IgD-negative memory B cell (primary cell): ENCODE results near the gene UBAC2. TPM values are rescaled to one million over a fixed set of nuclear protein-coding genes. Genes with fewer than 3 reads are reported as not detected.
"Not testable (repeated sequence)": the region's sequence is repeated elsewhere in the genome, so short reads cannot be mapped to it uniquely, and the experiment has no call there.

Experiments used
- H3K27ac Mint-ChIP-seq, 3 donors: one replicate each; pipeline ENCODE4 v1.8.0; 2020 to 2022; ENCODE audit warnings: mild to moderate bottlenecking in 3 of 3, mixed read lengths in 3 of 3, moderate library complexity in 1 of 3
- H3K27me3 Mint-ChIP-seq: one replicate; pipeline ENCODE4 v1.8.0; 2021; ENCODE audit warnings: mixed read lengths
- H3K36me3 Mint-ChIP-seq: one replicate; pipeline ENCODE4 v1.8.0; 2020; ENCODE audit warnings: mild to moderate bottlenecking, mixed read lengths
- H3K4me1 Mint-ChIP-seq, 3 donors: one replicate each; pipeline ENCODE4 v1.8.0; 2020 to 2022; ENCODE audit warnings: mixed read lengths in 3 of 3, mild to moderate bottlenecking in 1 of 3
- H3K4me3 Mint-ChIP-seq, 4 donors: one replicate each; pipeline ENCODE4 v1.8.0; 2020 to 2022; ENCODE audit warnings: mild to moderate bottlenecking in 4 of 4, mixed read lengths in 4 of 4, moderate library complexity in 3 of 4
- H3K9me3 Mint-ChIP-seq, 3 donors: one replicate each; pipeline ENCODE4 v1.8.0; 2020 to 2021; ENCODE audit warnings: mixed read lengths in 3 of 3, mild to moderate bottlenecking in 1 of 3
- polyA plus RNA-seq: library from polyadenylated mRNA; unstranded; fragments of 300-500 nt; fragmentation: Illumina TruSeq; gene quantifications from one replicate; pipeline ENCODE4 v1.2.3, GENCODE V29; 2021

The UBAC2 gene
- polyA plus RNA-seq, 1 donor from 2014 or later, result 88.0 TPM

DNA sequence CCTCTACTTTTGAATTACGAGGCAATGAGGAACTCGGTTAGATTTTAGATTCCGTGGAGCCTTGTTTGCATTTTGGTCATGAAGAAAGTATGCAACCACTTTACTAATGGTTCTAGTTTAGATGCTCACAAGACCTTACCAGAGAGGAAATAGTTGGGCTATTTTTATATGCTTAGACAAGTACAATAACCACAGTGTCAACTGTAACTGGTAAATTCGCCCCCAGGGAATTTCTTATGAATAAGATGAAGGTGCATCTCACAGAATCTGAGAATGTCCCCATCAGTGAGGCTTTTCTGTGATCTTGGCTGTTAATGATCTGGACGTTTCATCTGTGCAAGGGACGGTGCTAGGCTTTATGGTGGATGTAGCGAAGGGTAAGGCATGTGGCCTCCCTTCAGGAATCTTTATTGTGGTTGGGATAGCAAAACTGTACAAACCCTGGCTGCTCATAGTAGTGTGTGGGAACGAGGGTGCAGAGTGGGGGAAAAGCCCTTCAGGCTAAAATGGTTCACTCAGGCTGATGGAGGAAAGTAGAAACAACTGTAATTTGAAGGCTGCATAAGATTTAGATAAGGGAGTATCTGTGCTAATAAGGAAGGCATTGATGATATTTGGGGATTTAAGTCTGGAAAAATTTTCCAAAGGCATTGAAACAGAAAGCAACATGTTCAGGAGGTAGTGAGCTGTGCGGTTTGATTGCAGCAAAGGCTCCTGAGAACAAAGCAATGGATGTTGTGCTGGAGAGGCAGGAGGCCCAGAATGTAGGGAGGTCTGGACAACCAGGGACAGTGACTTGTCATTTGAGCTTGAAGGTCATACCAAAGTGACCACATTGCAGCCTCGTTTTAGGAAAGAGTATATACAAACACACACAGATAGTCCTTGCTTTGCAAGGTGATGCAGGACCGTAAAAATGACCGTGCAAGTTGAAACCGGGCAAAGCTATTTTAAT, 28.4 kb downstream of the UBAC2 start:
- peaks cover 49 to 68% (median 50%) of the 10 kb centered on the region in 3 donors for H3K4me1 Mint-ChIP-seq
- H3K4me3 Mint-ChIP-seq, result peak overlapping the region; percentile 48 to 90 (median 82)
- no peaks in the 10 kb centered on the region for H3K9me3 Mint-ChIP-seq
- peak overlapping the region; percentile 44 to 64 (median 55) for H3K27ac Mint-ChIP-seq
- no peaks in the 10 kb centered on the region for H3K36me3 Mint-ChIP-seq
- H3K27me3 Mint-ChIP-seq, result peaks cover 3% of the 10 kb centered on the region

GRCh38 chr13:99230588-99230987, 29.9 kb downstream of the UBAC2 start:
- H3K4me3 Mint-ChIP-seq, result peak overlapping the region in 1 of 4 donors; percentile 19
- H3K27me3 Mint-ChIP-seq, H3K27ac Mint-ChIP-seq, H3K9me3 Mint-ChIP-seq, H3K36me3 Mint-ChIP-seq: not testable (repeated sequence)
- peaks cover 38 to 66% (median 47%) of the 10 kb centered on the region in 3 donors for H3K4me1 Mint-ChIP-seq

DNA sequence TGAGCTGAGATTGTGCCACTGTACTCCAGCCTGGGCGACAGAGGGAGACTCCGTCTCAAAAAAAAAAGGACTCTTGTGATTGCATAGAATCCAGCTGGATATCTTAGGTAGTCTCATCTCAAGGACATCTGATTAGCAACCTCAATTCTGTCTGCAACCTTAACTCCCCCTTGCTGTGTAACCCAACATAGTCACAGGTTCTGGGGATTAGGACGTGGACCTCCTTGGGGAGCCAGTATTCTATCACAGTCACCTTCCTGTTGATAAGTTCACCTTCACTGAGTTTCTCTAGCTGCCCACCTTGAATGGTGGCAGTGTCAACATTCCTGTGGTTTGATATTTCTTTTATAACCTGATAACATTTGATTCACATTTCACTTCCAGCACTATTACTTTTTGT, 30.3 kb downstream of the UBAC2 start:
- H3K36me3 Mint-ChIP-seq, result no peaks in the 10 kb centered on the region
- H3K9me3 Mint-ChIP-seq, result no peaks in the 10 kb centered on the region
- H3K27ac Mint-ChIP-seq, result no peak overlapping the region
- peaks cover 3% of the 10 kb centered on the region for H3K27me3 Mint-ChIP-seq
- peaks cover 37 to 64% (median 46%) of the 10 kb centered on the region in 3 donors for H3K4me1 Mint-ChIP-seq
- peak overlapping the region in 1 of 4 donors; percentile 41 for H3K4me3 Mint-ChIP-seq

- no peaks in the 10 kb centered on the region for H3K36me3 Mint-ChIP-seq
- H3K4me1 Mint-ChIP-seq, result peaks cover 37 to 61% (median 43%) of the 10 kb centered on the region in 3 donors
- H3K4me3 Mint-ChIP-seq, result peak overlapping the region; percentile 0 to 47 (median 24)
- H3K27me3 Mint-ChIP-seq, result peaks cover 3% of the 10 kb centered on the region
- H3K27ac Mint-ChIP-seq, result peak overlapping the region in 2 of 3 donors; percentile 32 to 45
- no peaks in the 10 kb centered on the region for H3K9me3 Mint-ChIP-seq
These were observed 31.1 kb downstream of the UBAC2 start for GRCh38 chr13:99231721-99232120.

- H3K4me3 Mint-ChIP-seq, result peak overlapping the region; percentile 64 to 94 (median 84)
- H3K27me3 Mint-ChIP-seq, result no peaks in the 10 kb centered on the region
- H3K27ac Mint-ChIP-seq, result peak overlapping the region; percentile 61 to 97 (median 82)
- peaks cover 4% of the 10 kb centered on the region for H3K36me3 Mint-ChIP-seq
- H3K4me1 Mint-ChIP-seq, result peaks cover 22 to 42% (median 25%) of the 10 kb centered on the region in 3 donors
- H3K9me3 Mint-ChIP-seq, result no peaks in the 10 kb centered on the region
These were observed 37.5 kb downstream of the UBAC2 start for GRCh38 chr13:99237981-99238662.

DNA sequence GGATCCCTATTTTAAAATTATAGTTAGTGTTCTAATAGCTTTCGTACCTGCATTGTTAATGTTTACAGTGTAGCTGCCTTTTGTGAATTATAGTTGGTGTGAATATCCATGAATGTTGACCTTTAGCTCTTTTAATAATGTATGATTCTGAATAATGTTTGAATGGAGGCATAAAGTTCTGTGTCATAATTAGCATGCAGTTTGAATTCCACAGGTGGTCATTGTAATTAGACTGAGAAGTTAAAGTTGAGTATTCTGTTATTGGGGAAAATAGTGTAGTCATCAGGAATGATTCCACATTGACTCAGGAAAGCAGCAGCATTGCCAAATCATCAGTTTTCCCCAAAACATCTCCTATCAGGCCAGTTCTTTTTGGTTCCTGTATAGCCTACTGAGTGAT, 45.4 kb downstream of the UBAC2 start:
- H3K4me3 Mint-ChIP-seq, result no peak overlapping the region
- H3K36me3 Mint-ChIP-seq, result peaks cover 18% of the 10 kb centered on the region
- H3K27me3 Mint-ChIP-seq, result no peaks in the 10 kb centered on the region
- peaks cover 0 to 5% (median 0%) of the 10 kb centered on the region in 3 donors for H3K9me3 Mint-ChIP-seq
- H3K27ac Mint-ChIP-seq, result peak overlapping the region in 2 of 3 donors; percentile 1 to 40
- H3K4me1 Mint-ChIP-seq, result peaks cover 9 to 20% (median 17%) of the 10 kb centered on the region in 3 donors

DNA sequence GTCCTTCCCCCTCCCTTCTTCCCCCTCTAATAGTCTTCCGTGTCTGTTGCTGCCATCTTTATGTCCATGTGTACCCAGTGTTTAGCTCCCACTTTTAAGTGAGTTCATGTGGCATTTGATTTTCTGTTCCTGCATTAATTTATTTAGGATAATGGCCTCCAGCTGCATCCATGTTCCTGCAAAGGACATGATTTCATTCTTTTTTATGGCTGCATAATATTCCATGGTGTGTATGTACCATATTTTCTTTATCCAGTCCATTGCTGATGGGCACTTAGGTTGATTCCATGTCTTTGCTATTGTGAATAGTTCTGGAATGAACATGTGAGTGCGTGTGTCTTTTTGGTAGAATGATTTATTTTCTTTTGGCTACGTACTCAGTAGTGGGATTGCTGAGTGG, 48.5 kb downstream of the UBAC2 start:
- Mint-ChIP-seq H3K36me3 (peaks cover 19% of the 10 kb centered on the region), H3K27ac (peak overlapping the region in 2 of 3 donors; percentile 50 to 80), H3K4me3 (peak overlapping the region in 1 of 4 donors; percentile 34), H3K4me1 (peaks cover 20 to 36% (median 34%) of the 10 kb centered on the region in 3 donors)
- H3K9me3 Mint-ChIP-seq, H3K27me3 Mint-ChIP-seq: not testable (repeated sequence)

- not testable (repeated sequence) for H3K9me3 Mint-ChIP-seq, H3K27me3 Mint-ChIP-seq
- Mint-ChIP-seq H3K27ac (peak overlapping the region in 2 of 3 donors; percentile 15 to 80), H3K36me3 (peaks cover 19% of the 10 kb centered on the region), H3K4me1 (peaks cover 20 to 37% (median 34%) of the 10 kb centered on the region in 3 donors), H3K4me3 (peak overlapping the region in 2 of 4 donors; percentile 34 to 37)
These were observed 49.0 kb downstream of the UBAC2 start for GRCh38 chr13:99249606-99250005.

DNA sequence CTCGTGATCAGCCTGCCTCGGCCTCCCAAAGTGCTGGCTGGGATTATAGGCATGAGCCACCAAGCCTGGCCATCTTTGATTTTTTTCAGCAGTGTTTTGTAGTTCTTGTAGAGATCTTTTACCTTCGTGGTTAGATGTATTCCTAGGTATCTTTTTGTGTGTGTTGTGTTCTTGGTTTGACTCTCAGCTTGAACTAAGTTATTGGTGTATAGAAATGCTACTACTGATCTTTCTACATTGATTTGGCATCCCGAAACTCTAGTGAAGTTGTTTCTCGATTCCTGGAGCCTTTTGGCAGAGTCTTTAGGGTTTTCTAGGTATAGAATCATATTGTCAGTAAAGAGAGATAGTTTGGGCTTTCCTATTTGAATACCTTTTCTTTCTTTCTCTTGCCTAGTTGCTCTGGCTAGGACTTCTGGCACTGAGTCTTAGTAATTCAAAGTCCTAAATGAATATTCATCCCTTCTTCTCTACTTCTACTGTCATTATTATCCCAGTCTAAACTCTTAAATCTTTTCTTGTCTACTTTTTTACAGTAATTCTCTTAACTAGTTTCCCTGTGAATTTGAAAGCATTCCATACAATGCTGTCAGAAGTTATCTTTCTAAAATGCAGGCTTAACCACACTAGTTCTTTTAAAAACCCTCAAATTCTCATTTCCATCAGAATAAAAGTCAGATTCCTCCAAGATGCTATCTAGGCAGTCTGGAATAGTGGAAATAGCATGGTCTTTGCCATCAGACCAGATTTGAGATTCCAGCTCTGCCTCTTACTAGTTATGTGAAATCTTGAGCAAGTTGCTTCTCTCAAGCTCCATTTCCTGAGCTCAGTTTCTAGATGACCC, 50.5 kb downstream of the UBAC2 start:
- H3K9me3 Mint-ChIP-seq, result peaks cover 0 to 5% (median 1%) of the 10 kb centered on the region in 3 donors
- H3K36me3 Mint-ChIP-seq, result peaks cover 26% of the 10 kb centered on the region
- no peaks in the 10 kb centered on the region for H3K27me3 Mint-ChIP-seq
- no peak overlapping the region for H3K4me3 Mint-ChIP-seq
- peak overlapping the region; percentile 34 to 85 (median 73) for H3K27ac Mint-ChIP-seq
- H3K4me1 Mint-ChIP-seq, result peaks cover 30 to 48% (median 46%) of the 10 kb centered on the region in 3 donors

DNA sequence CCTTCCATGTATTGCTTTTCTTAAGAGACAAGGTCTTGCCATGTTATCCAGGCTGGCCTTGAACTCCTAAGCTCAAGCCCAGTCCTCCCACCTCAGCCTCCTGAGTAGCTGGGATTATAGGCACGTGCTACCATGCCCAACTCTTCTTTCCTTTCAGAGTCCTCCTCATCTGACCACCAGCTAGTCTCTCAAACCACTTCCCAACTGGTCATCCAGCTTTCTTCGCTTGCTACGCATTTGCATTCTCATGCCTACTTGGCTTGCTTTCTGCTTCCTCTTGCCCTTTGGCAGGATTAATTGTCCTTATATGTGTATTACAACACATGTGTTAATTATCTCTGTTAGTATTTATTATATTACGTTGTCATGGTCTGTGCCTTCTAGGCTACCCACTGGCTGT, 51.3 kb downstream of the UBAC2 start:
- Mint-ChIP-seq H3K4me3 (no peak overlapping the region), H3K9me3 (peaks cover 0 to 5% (median 1%) of the 10 kb centered on the region in 3 donors), H3K27ac (peak overlapping the region in 2 of 3 donors; percentile 28 to 85), H3K4me1 (peaks cover 30 to 53% (median 48%) of the 10 kb centered on the region in 3 donors), H3K36me3 (peaks cover 26% of the 10 kb centered on the region), H3K27me3 (no peaks in the 10 kb centered on the region)

GRCh38 chr13:99254830-99255229, 54.2 kb downstream of the UBAC2 start:
- peak overlapping the region; percentile 41 to 60 (median 51) for H3K27ac Mint-ChIP-seq
- peaks cover under 1% of the 10 kb centered on the region for H3K27me3 Mint-ChIP-seq
- H3K4me1 Mint-ChIP-seq, result peaks cover 37 to 59% (median 49%) of the 10 kb centered on the region in 3 donors
- H3K4me3 Mint-ChIP-seq, result peak overlapping the region; percentile 57 to 89 (median 84)
- H3K9me3 Mint-ChIP-seq, result peaks cover 0 to 4% (median 1%) of the 10 kb centered on the region in 3 donors
- peaks cover 15% of the 10 kb centered on the region for H3K36me3 Mint-ChIP-seq

DNA sequence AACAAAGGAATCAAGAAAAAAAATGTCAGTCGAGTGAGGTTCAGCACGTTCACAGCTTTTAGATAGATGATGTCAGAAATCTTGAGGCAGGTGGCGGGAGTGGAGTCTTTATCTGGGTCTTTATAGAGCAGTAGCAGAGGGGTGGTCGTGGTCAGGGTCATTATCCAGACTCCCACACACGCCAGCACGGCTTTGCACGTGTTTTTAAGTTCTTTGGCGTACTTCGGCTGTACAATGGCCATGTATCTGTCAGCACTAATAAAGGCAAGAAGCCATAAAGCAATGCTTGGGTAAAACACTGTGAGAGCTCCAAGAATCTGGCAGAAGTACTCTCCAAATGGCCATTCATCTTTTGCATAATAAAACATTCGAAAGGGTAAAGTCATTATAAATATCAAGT, 54.6 kb downstream of the UBAC2 start:
- Mint-ChIP-seq H3K27ac (peak overlapping the region; percentile 41 to 60 (median 51)), H3K4me3 (peak overlapping the region; percentile 57 to 89 (median 84)), H3K4me1 (peaks cover 39 to 59% (median 50%) of the 10 kb centered on the region in 3 donors), H3K36me3 (peaks cover 17% of the 10 kb centered on the region), H3K27me3 (peaks cover 3% of the 10 kb centered on the region), H3K9me3 (peaks cover 0 to 4% (median 1%) of the 10 kb centered on the region in 3 donors)

DNA sequence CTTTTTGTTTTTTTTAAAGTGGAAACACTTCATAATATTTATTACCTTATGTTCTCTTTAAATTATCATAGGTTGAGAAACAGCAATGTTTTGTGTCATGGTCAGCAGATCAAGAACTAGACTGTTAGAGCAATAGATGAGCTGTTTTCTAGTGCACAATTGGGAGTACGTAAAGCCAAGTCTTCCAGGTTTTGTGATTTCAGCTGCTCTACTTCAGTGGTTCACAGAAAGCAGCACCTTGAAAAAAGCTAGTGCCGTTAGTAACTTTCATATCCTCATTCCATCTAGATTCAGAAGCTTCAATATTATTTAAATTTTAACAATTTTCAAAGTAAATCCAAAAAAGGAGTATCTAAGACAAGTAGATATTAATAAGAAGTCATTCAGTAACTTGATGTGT, 55.6 kb downstream of the UBAC2 start:
- Mint-ChIP-seq H3K4me3 (peak overlapping the region; percentile 83 to 89 (median 86)), H3K9me3 (peaks cover 0 to 1% (median 0%) of the 10 kb centered on the region in 3 donors), H3K4me1 (peaks cover 43 to 60% (median 54%) of the 10 kb centered on the region in 3 donors), H3K27me3 (peaks cover 3% of the 10 kb centered on the region), H3K36me3 (peaks cover 14% of the 10 kb centered on the region), H3K27ac (peak overlapping the region in 2 of 3 donors; percentile 55 to 59)

DNA sequence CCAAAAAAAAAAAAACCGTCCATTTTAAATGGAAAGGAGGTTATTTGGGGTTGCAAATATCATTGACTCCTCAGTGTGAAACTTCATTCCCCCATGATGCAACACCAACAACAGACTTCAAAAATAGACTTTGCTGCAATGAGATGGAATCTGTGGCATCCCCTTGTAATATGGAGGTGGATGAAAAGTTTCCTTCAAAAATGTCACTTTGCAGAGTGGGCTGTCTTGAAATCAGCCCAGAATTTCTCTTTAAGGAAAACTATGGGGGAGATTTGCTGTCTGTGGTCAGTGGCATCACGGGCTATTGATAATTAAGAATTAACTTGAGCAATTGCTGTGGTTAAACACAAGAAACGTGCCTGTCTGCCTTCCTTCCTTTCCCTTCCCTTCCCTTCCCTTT, 56.1 kb downstream of the UBAC2 start:
- Mint-ChIP-seq H3K9me3 (peaks cover 0 to 1% (median 0%) of the 10 kb centered on the region in 3 donors), H3K4me3 (peak overlapping the region; percentile 83 to 89 (median 86)), H3K4me1 (peaks cover 45 to 61% (median 54%) of the 10 kb centered on the region in 3 donors), H3K36me3 (peaks cover 14% of the 10 kb centered on the region), H3K27me3 (peaks cover 3% of the 10 kb centered on the region), H3K27ac (peak overlapping the region; percentile 9 to 59 (median 55))
